DLD1 (cell line): Measurements from ENCODE around the gene OXER1.

Source experiments
- in situ Hi-C: cut with HindIII; loops from 2 replicates; pipeline ENCODE4 v1.10.0; 2017; ENCODE audit warnings: low sequenced_read_pairs

The OXER1 gene

GRCh38 chr2:42770288-42771131 lies 6.6 kb upstream of the OXER1 start:
- in situ Hi-C loops, result no loop called here

GRCh38 chr2:42769583-42770287 lies 5.8 kb upstream of the OXER1 start:
- in situ Hi-C loops, result no loop called here

- in situ Hi-C loops, result no loop called here
Observed at GRCh38 chr2:42768706-42769256, 4.8 kb upstream of the OXER1 start.

- in situ Hi-C loops, result no loop called here
Observed at GRCh38 chr2:42767899-42768705, 4.2 kb upstream of the OXER1 start.

- in situ Hi-C loops, result no loop called here
Observed at GRCh38 chr2:42767080-42767898, 3.4 kb upstream of the OXER1 start.

- in situ Hi-C loops, result no loop called here
Observed at GRCh38 chr2:42765686-42766085, 1.8 kb upstream of the OXER1 start.

GRCh38 chr2:42764901-42765300 lies 966 bp upstream of the OXER1 start:
- in situ Hi-C loops, result no loop called here

GRCh38 chr2:42762823-42763804 lies 821 bp downstream of the OXER1 start:
- in situ Hi-C loops, result no loop called here

GRCh38 chr2:42762155-42762554 lies 1.8 kb downstream of the OXER1 start:
- in situ Hi-C loops, result no loop called here

- in situ Hi-C loops, result no loop called here
Observed at GRCh38 chr2:42761554-42761953, 2.4 kb downstream of the OXER1 start.

- in situ Hi-C loops, result no loop called here
Observed at GRCh38 chr2:42758751-42759150, 5.2 kb downstream of the OXER1 start.

GRCh38 chr2:42757981-42758740 lies 5.8 kb downstream of the OXER1 start:
- in situ Hi-C loops, result no loop called here

- in situ Hi-C loops, result no loop called here
Observed at GRCh38 chr2:42756966-42757513, 6.9 kb downstream of the OXER1 start.

GRCh38 chr2:42756150-42756775 lies 7.7 kb downstream of the OXER1 start:
- in situ Hi-C loops, result no loop called here

GRCh38 chr2:42755191-42755880 lies 8.6 kb downstream of the OXER1 start:
- in situ Hi-C loops, result no loop called here

GRCh38 chr2:42754776-42755140 lies 9.2 kb downstream of the OXER1 start:
- in situ Hi-C loops, result no loop called here
